Measurements from ENCODE around the gene ACOT8. TPM values are rescaled to one million over a fixed set of nuclear protein-coding genes. Genes with fewer than 3 reads are reported as not detected.

The ACOT8 gene
- total and polyA plus RNA-seq, 11 donors, result 22.5 to 57.8 (median 32.4) TPM

GRCh38 chr20:45897692-45898091 lies 40.5 kb upstream of the ACOT8 start:
- Histone ChIP-seq H3K27me3 (no peaks in the 10 kb centered on the region), H3K27ac (no peak overlapping the region), H3K4me1 (peaks cover 0 to 7% (median 0%) of the 10 kb centered on the region in 12 donors), H3K36me3 (peaks cover 0 to 99% (median 91%) of the 10 kb centered on the region in 9 donors), H3K4me3 (no peak overlapping the region), H3K9me3 (no peaks in the 10 kb centered on the region)
- no peak for ATAC-seq
- DNase-seq, result peak in 1 of 5 donors; percentile 52
- TF ChIP-seq CTCF (IDR thresholded peaks at IDR 0.05) (no peak), POLR2A (IDR thresholded peaks at IDR 0.05) (no peak)
- intact Hi-C loops (cut with DNase I), result loop anchor here in 1 of 10 donors (10.0 kb wide), 1 partner anchor 67 kb away; no protein-coding TSS in a partner anchor
- WGBS, 4 donors, result 94 to 99% (median 96%) methylated on average over 7 of the region's 7 CpGs

DNA sequence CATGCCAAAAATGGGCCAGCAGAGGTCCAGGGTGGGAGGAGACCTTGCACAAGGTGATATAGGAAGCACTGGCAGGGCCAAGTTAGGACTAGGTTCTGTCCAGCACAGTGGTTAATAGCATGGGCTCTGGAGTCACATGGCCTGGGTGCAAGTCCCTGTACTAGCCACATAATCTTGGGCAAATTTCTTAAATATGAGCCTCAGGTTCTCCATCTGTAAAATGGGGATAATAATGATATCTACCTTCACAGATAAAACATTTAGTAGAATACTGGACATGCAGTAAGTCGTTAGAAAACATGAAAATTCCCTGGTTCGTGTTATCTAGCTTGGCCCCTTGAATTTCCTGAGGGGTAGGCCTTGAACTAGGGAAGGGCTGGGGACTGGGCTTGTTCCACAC lies 40.1 kb upstream of the ACOT8 start:
- TF ChIP-seq POLR2A (IDR thresholded peaks at IDR 0.05), result no peak
- TF ChIP-seq CTCF (IDR thresholded peaks at IDR 0.05), result no peak
- 82 to 86% (median 84%) methylated on average over 2 of the region's 2 CpGs for WGBS, 4 donors
- intact Hi-C loops (cut with DNase I), result loop anchor here in 1 of 10 donors (10.0 kb wide), 1 partner anchor 68 kb away; no protein-coding TSS in a partner anchor
- Histone ChIP-seq H3K4me3 (no peak overlapping the region), H3K4me1 (peaks cover 0 to 11% (median 2%) of the 10 kb centered on the region in 12 donors), H3K9me3 (no peaks in the 10 kb centered on the region), H3K36me3 (peaks cover 0 to 99% (median 91%) of the 10 kb centered on the region in 9 donors), H3K27me3 (no peaks in the 10 kb centered on the region), H3K27ac (no peak overlapping the region)
- no peak for DNase-seq
- no peak for ATAC-seq

DNA sequence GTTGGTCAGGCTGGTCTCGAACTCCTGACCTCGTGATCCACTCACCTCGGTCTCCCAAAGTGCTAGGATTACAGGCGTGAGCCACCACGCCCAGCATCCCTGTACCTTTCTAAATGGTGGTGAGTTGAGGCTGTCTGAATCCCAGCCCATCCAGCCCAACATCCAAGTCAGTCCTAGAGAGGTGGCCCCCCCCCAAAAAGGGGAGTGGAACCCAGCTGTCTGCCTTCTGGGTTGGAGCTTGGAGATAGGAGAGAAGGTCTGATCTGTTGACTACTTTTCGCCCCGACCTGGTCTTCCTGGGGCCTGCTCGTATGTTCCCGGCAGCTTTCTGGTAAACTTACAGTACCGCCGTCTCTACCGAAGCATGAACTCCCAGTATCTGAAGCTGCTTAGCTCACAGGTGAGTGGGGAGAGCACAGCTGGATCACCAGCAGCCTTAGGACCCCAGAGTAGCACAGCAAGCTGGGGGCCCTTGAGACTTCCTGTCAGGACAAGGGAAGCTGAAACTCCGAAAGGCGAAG lies 39.5 kb upstream of the ACOT8 start:
- no peak for TF ChIP-seq POLR2A (IDR thresholded peaks at IDR 0.05)
- TF ChIP-seq CTCF (IDR thresholded peaks at IDR 0.05), result no peak
- Histone ChIP-seq H3K27ac (no peak overlapping the region), H3K9me3 (no peaks in the 10 kb centered on the region), H3K36me3 (peaks cover 0 to 93% (median 86%) of the 10 kb centered on the region in 9 donors), H3K27me3 (no peaks in the 10 kb centered on the region), H3K4me3 (no peak overlapping the region), H3K4me1 (peaks cover 2 to 17% (median 8%) of the 10 kb centered on the region in 12 donors)
- peak in 1 of 5 donors; percentile 12 for DNase-seq
- ATAC-seq, result no peak
- intact Hi-C loops (cut with DNase I), result loop anchor here in 1 of 10 donors (10.0 kb wide), 1 partner anchor 68 kb away; no protein-coding TSS in a partner anchor
- 94 to 96% (median 95%) methylated on average over 13 to 14 of the region's 14 CpGs for WGBS, 4 donors

DNA sequence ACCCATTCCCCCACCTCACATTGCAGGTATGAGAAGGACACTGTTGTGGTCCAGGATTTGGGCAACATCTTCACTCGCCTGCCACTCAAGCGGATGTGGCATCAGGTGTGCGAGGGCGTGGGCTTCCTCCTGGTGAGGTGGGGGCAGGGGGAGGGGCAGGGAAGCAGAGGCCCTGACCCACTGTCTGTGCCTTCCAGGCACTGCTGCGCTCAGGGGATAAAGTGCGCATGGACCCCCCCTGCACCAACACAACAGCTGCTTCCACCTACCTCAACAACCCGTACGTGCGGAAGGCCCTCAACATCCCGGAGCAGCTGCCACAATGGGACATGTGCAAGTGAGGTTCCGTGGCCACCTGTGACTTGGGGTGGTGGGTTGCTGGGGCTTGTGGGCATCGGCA lies 37.6 kb upstream of the ACOT8 start:
- TF ChIP-seq CTCF (IDR thresholded peaks at IDR 0.05) (no peak), POLR2A (IDR thresholded peaks at IDR 0.05) (no peak)
- Histone ChIP-seq H3K27me3 (no peaks in the 10 kb centered on the region), H3K27ac (no peak overlapping the region), H3K4me3 (no peak overlapping the region), H3K9me3 (no peaks in the 10 kb centered on the region), H3K36me3 (peaks cover 0 to 76% (median 72%) of the 10 kb centered on the region in 9 donors), H3K4me1 (peaks cover 3 to 26% (median 14%) of the 10 kb centered on the region in 12 donors)
- DNase-seq (no peak), ATAC-seq (no peak)
- 78 to 84% (median 83%) methylated on average over 9 to 12 of the region's 12 CpGs for WGBS, 4 donors
- intact Hi-C loops (cut with DNase I), result loop anchor here in 5 of 10 donors (5.0 to 10.0 kb wide), 5 partner anchors 38 to 78 kb away; partner anchors contain the start of genes PCIF1 (in 1 of the 5) and ZNF335 (in 1 of the 5)

Measured in heart left ventricle (tissue), 16 donors.